ENCODE data around the gene FBF1.
A peak's percentile ranks its signal among the peaks of the same experiment; 100 is the strongest.

DNA sequence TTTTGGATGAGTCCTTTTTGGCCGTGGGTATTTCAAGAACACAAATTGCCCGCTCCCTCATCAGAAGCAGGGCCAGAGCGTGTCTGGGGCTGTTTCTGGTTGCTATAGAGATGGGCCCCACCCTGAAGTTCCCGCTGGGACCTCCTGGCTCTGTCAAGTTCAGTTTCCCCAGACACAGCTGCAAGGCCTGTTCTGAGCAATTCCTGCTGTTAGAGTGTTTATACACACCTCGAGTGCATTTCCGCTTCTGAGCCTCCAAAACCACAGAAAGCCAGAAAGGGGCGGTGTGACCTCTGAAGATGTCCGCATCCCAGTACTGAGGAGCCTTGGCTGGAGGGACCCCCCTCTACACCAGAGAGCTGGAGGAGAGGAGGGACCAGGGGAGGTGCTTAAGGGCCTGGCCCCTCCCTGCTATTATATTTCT is 76.4 kb downstream of the FBF1 start:
- TF ChIP-seq POLR2A (IDR thresholded peaks at IDR 0.05) (no peak), POLR2AphosphoS5 (IDR thresholded peaks at IDR 0.05; ENCODE audit: insufficient read depth in 1 of 2, low read depth in 1 of 2) (peak; percentile 63 to 79)
- TF ChIP-seq, protein P1, sequence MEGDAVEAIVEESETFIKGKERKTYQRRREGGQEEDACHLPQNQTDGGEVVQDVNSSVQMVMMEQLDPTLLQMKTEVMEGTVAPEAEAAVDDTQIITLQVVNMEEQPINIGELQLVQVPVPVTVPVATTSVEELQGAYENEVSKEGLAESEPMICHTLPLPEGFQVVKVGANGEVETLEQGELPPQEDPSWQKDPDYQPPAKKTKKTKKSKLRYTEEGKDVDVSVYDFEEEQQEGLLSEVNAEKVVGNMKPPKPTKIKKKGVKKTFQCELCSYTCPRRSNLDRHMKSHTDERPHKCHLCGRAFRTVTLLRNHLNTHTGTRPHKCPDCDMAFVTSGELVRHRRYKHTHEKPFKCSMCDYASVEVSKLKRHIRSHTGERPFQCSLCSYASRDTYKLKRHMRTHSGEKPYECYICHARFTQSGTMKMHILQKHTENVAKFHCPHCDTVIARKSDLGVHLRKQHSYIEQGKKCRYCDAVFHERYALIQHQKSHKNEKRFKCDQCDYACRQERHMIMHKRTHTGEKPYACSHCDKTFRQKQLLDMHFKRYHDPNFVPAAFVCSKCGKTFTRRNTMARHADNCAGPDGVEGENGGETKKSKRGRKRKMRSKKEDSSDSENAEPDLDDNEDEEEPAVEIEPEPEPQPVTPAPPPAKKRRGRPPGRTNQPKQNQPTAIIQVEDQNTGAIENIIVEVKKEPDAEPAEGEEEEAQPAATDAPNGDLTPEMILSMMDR (IDR thresholded peaks at IDR 0.05) = no peak

All from vagina (tissue), 2 donors.